Retina (tissue), 1 donor: ENCODE results near the gene FAM204A.

Experiments
- DNase-seq: peaks from one replicate; pipeline ENCODE4 v3.0.0-alpha.2; 2016

FAM204A gene

GRCh38 chr10:118330295-118331076 lies 11.6 kb downstream of the FAM204A start:
- DNase-seq = no peak

- DNase-seq = no peak
These were observed 18.0 kb downstream of the FAM204A start for GRCh38 chr10:118324140-118324539.

GRCh38 chr10:118321724-118322575 lies 20.2 kb downstream of the FAM204A start:
- DNase-seq = no peak

- DNase-seq = peak; percentile 44
These were observed 26.5 kb downstream of the FAM204A start for GRCh38 chr10:118315629-118316028.

GRCh38 chr10:118314882-118315281 lies 27.2 kb downstream of the FAM204A start:
- no peak for DNase-seq

- DNase-seq = no peak
These were observed 30.6 kb downstream of the FAM204A start for GRCh38 chr10:118311505-118311904.

- no peak for DNase-seq
These were observed 31.3 kb downstream of the FAM204A start for GRCh38 chr10:118310822-118311221.

GRCh38 chr10:118309911-118310310 lies 32.2 kb downstream of the FAM204A start:
- DNase-seq = no peak

- no peak for DNase-seq
These were observed 33.5 kb downstream of the FAM204A start for GRCh38 chr10:118308664-118309063.

- DNase-seq = no peak
These were observed 34.3 kb downstream of the FAM204A start for GRCh38 chr10:118307859-118308258.

- DNase-seq = no peak
These were observed 34.9 kb downstream of the FAM204A start for GRCh38 chr10:118307220-118307619.

GRCh38 chr10:118305730-118306129 lies 36.4 kb downstream of the FAM204A start:
- no peak for DNase-seq

GRCh38 chr10:118304521-118304920 lies 37.6 kb downstream of the FAM204A start:
- DNase-seq = no peak

GRCh38 chr10:118301211-118301610 lies 40.9 kb downstream of the FAM204A start:
- no peak for DNase-seq

GRCh38 chr10:118300320-118300719 lies 41.8 kb downstream of the FAM204A start:
- DNase-seq = no peak

- no peak for DNase-seq
These were observed 43.3 kb downstream of the FAM204A start for GRCh38 chr10:118298787-118299186.

GRCh38 chr10:118291122-118291521 lies 51.0 kb downstream of the FAM204A start:
- DNase-seq = no peak

GRCh38 chr10:118290471-118290995 lies 51.6 kb downstream of the FAM204A start:
- DNase-seq = no peak

- DNase-seq = no peak
These were observed 54.9 kb downstream of the FAM204A start for GRCh38 chr10:118287076-118287806.

- no peak for DNase-seq
These were observed 55.9 kb downstream of the FAM204A start for GRCh38 chr10:118286051-118286838.

GRCh38 chr10:118282670-118283069 lies 59.5 kb downstream of the FAM204A start:
- DNase-seq = no peak

- DNase-seq = no peak
These were observed 63.5 kb downstream of the FAM204A start for GRCh38 chr10:118278649-118279048.
